GM19438 (cell line): Measurements from ENCODE around the gene PNMA1.

Experiments used
- ATAC-seq: cut with Tn5 transposase; IDR thresholded peaks from one replicate; pipeline ENCODE4 v1.9.1; 2021; ENCODE audit warnings: low read depth; ENCODE audit not compliant: unreplicated experiment

The PNMA1 gene

GRCh38 chr14:73739174-73739898, 25.2 kb upstream of the PNMA1 start:
- ATAC-seq = no peak

GRCh38 chr14:73738518-73739173, 24.5 kb upstream of the PNMA1 start:
- no peak for ATAC-seq

- ATAC-seq = no peak
Measured at GRCh38 chr14:73736842-73737241, 22.7 kb upstream of the PNMA1 start.

GRCh38 chr14:73732006-73732405, 17.8 kb upstream of the PNMA1 start:
- ATAC-seq = no peak

- no peak for ATAC-seq
Measured at GRCh38 chr14:73731111-73731510, 16.9 kb upstream of the PNMA1 start.

- ATAC-seq = no peak
Measured at GRCh38 chr14:73729556-73730265, 15.5 kb upstream of the PNMA1 start.

- no peak for ATAC-seq
Measured at GRCh38 chr14:73728717-73729330, 14.6 kb upstream of the PNMA1 start.

- ATAC-seq = no peak
Measured at GRCh38 chr14:73727166-73727565, 13.0 kb upstream of the PNMA1 start.

- ATAC-seq = no peak
Measured at GRCh38 chr14:73726025-73726961, 12.1 kb upstream of the PNMA1 start.

- ATAC-seq = no peak
Measured at GRCh38 chr14:73725116-73726024, 11.2 kb upstream of the PNMA1 start.

GRCh38 chr14:73724696-73725095, 10.5 kb upstream of the PNMA1 start:
- ATAC-seq = no peak

GRCh38 chr14:73723797-73724661, 9.8 kb upstream of the PNMA1 start:
- no peak for ATAC-seq

- ATAC-seq = no peak
Measured at GRCh38 chr14:73723406-73723796, 9.2 kb upstream of the PNMA1 start.

GRCh38 chr14:73722581-73722980, 8.4 kb upstream of the PNMA1 start:
- no peak for ATAC-seq

- no peak for ATAC-seq
Measured at GRCh38 chr14:73721101-73721821, 7.1 kb upstream of the PNMA1 start.

GRCh38 chr14:73720636-73721035, 6.5 kb upstream of the PNMA1 start:
- ATAC-seq = no peak

GRCh38 chr14:73719791-73720190, 5.6 kb upstream of the PNMA1 start:
- ATAC-seq = no peak

- ATAC-seq = no peak
Measured at GRCh38 chr14:73719361-73719760, 5.2 kb upstream of the PNMA1 start.
